AG04450 (cell line): ENCODE data around the gene HCN1. TPM values are rescaled to one million over a fixed set of nuclear protein-coding genes. Genes with fewer than 3 reads are reported as not detected.

Experiments
- CTCF ChIA-PET: fragments of 300-600, 350-600 bp; formaldehyde crosslinking; extraction: SDS; loops from one replicate; lab custom pipeline; 2022; ENCODE audit warnings: antibody characterized with exemption, inconsistent platforms; lab: Charles Lee
- POLR2A ChIA-PET: fragments of 350-600 bp; formaldehyde crosslinking; extraction: SDS; loops from one replicate; lab custom pipeline; 2021; ENCODE audit warnings: antibody characterized with exemption, inconsistent platforms; lab: Yijun Ruan, JAX
- DNase-seq: peaks from one replicate; pipeline ENCODE4 v3.0.0-alpha.2; 2011; ENCODE audit warnings: low read depth, low spot score
- H3K27ac ChIP-seq: one replicate; pipeline ENCODE4 v1.5.1; 2012; ENCODE audit warnings: low read depth, low read length, control low read depth
- H3K27me3 ChIP-seq: one replicate; pipeline ENCODE4 v1.6.0; 2012; ENCODE audit warnings: low read length; ENCODE audit not compliant: control insufficient read depth, insufficient read depth
- H3K4me3 ChIP-seq: 2 replicates; pipeline ENCODE4 v1.5.1; 2011; ENCODE audit warnings: mild to moderate bottlenecking, low read depth, low read length, control low read depth
- H3K9me3 ChIP-seq: 2 replicates; pipeline ENCODE4 v1.5.1; 2012; ENCODE audit warnings: low read length; ENCODE audit not compliant: control insufficient read depth, insufficient read depth
- polyA plus RNA-seq: library from polyadenylated mRNA; depleted of rRNA; stranded (reverse); fragments of >200 nt; gene quantifications from 2 replicates; pipeline ENCODE4 v1.2.3, GENCODE V29; 2011
- TF ChIP-seq, protein P1 (sequence below): IDR thresholded peaks from 2 replicates; pipeline ENCODE4 v1.5.1; 2011; ENCODE audit warnings: low read depth, low read length, control low read depth, inconsistent platforms

HCN1 gene
- polyA plus RNA-seq, 1 experiment, result not detected

DNA sequence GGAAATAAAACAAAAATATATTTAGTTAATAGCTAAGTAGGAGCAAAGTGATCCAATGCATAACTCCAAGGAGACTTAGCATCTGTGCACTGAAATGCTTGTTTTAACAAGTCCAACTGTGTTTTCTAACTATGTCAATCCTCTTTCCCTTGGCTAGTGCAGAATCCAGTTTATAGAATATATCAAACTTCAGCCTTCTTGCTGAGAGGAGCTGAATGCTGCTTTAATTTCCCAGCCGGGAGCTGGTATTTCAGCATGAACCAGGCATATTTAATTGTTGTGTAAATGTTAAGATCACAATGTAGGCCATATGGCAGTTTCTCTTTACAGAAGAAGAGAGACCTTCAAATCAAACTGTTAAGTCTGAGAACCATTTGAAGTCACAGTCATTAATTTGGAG lies 411.7 kb downstream of the HCN1 start:
- Histone ChIP-seq H3K4me3 (no peak overlapping the region), H3K27ac (no peak overlapping the region), H3K27me3 (no peaks in the 10 kb centered on the region), H3K9me3 (no peaks in the 10 kb centered on the region)
- DNase-seq, result no peak
- ChIA-PET POLR2A (no interaction called here), CTCF (no interaction called here)
- TF ChIP-seq, protein P1, sequence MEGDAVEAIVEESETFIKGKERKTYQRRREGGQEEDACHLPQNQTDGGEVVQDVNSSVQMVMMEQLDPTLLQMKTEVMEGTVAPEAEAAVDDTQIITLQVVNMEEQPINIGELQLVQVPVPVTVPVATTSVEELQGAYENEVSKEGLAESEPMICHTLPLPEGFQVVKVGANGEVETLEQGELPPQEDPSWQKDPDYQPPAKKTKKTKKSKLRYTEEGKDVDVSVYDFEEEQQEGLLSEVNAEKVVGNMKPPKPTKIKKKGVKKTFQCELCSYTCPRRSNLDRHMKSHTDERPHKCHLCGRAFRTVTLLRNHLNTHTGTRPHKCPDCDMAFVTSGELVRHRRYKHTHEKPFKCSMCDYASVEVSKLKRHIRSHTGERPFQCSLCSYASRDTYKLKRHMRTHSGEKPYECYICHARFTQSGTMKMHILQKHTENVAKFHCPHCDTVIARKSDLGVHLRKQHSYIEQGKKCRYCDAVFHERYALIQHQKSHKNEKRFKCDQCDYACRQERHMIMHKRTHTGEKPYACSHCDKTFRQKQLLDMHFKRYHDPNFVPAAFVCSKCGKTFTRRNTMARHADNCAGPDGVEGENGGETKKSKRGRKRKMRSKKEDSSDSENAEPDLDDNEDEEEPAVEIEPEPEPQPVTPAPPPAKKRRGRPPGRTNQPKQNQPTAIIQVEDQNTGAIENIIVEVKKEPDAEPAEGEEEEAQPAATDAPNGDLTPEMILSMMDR, result no peak

DNA sequence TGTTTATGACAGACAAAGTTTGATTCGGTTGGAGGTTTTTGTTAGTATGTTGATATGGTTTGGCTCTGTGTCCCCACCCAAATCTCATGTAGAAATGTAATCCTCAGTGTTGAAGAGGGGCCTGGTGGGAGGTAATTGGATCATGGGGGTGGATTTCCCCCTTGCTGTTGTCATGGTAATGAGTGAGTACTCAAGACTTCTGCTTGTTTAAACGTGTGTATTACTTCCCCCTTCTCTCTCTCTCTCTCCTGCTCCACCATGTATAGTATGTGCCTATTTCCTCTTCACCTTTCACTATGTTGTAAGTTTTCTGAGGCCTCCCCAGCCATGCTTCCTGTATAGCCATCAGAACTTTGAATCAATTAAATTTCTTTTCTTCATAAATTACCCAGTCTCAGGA lies 415.1 kb downstream of the HCN1 start:
- CTCF ChIA-PET, result no interaction called here
- H3K4me3 ChIP-seq, result no peak overlapping the region
- H3K9me3 ChIP-seq, result no peaks in the 10 kb centered on the region
- no peaks in the 10 kb centered on the region for H3K27me3 ChIP-seq
- no peak for DNase-seq
- POLR2A ChIA-PET, result no interaction called here
- TF ChIP-seq, protein P1, result no peak
- H3K27ac ChIP-seq, result no peak overlapping the region

DNA sequence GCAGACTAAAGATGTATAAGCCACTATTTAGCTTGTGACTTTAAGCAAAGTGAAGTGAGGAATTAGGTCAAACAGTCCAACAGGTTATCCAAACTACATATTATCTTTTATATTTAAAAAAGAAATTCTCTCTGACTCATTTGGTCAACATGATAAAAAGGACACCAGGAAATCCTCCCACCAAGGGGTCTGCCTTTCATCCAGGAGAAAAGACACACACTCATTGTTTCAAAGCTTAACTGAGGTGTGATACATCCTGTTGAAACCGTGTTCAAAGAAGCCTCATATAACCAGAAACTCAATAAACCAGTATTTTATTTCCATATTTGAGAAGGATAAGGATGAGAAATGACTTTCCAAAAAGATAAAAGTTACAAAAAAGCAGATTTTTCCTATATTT lies 417.1 kb downstream of the HCN1 start:
- ChIA-PET POLR2A (no interaction called here), CTCF (no interaction called here)
- Histone ChIP-seq H3K27me3 (no peaks in the 10 kb centered on the region), H3K4me3 (no peak overlapping the region), H3K27ac (no peak overlapping the region), H3K9me3 (no peaks in the 10 kb centered on the region)
- TF ChIP-seq, protein P1, result no peak
- DNase-seq, result no peak

DNA sequence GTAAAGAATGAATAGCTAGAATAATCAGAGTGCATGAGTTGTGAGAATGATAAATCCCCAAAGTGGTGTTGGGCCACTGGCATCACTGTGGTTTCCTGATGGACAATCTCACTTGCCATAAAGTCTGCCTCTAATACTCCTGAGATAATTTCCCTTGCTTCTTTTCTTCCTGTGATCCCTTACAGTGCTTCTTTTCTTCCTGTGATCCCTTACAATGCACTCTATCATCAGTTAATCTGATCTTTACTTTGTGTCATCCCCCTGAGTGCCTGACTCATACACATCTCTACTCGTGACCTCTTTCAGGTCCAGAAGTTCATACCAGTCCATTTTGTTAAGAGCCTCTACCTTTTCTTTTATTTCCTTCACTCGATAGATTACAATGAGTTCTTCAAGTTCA lies 418.3 kb downstream of the HCN1 start:
- Histone ChIP-seq H3K27ac (no peak overlapping the region), H3K27me3 (no peaks in the 10 kb centered on the region), H3K4me3 (no peak overlapping the region), H3K9me3 (no peaks in the 10 kb centered on the region)
- TF ChIP-seq, protein P1, result no peak
- DNase-seq, result no peak
- ChIA-PET POLR2A (no interaction called here), CTCF (no interaction called here)

DNA sequence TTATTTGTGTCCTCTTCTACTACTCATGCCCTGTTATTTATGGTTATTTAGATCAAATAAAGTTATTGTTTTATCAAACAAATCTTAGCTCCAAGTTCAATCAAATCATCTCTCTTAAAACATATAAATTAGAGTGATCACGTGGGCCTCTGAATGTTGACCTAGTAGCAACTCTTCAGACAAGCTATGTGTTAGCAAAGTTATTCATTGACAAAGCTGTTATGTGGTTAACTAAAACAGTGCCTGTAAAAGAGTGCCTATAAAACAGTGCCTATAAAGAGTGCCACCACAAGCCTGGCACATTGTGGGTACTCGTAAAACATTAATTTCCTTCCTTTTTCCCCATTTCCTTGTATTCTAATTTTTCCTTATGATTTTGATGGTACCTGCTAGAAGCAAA lies 421.9 kb downstream of the HCN1 start:
- H3K4me3 ChIP-seq, result no peak overlapping the region
- H3K27ac ChIP-seq, result no peak overlapping the region
- no peaks in the 10 kb centered on the region for H3K27me3 ChIP-seq
- ChIA-PET CTCF (no interaction called here), POLR2A (no interaction called here)
- no peaks in the 10 kb centered on the region for H3K9me3 ChIP-seq
- no peak for DNase-seq
- TF ChIP-seq, protein P1, result no peak
